Osteocyte (in vitro differentiated cells): Measurements from ENCODE around the gene GRHL1. TPM values are rescaled to one million over a fixed set of nuclear protein-coding genes. Genes with fewer than 3 reads are reported as not detected.

Experiments
- DNase-seq: peaks from one replicate; pipeline ENCODE4 v3.0.0; 2021; ENCODE audit warnings: mixed read lengths; ENCODE audit not compliant: unreplicated experiment; ENCODE audit errors: extremely low spot score
- H3K27ac Mint-ChIP-seq: one replicate; pipeline ENCODE4 v1.8.0; 2021; ENCODE audit warnings: mild to moderate bottlenecking, mixed read lengths; ENCODE audit not compliant: unreplicated experiment
- H3K27me3 Mint-ChIP-seq: one replicate; pipeline ENCODE4 v1.8.0; 2021; ENCODE audit warnings: mixed read lengths; ENCODE audit not compliant: unreplicated experiment
- H3K36me3 Mint-ChIP-seq: one replicate; pipeline ENCODE4 v1.8.0; 2021; ENCODE audit warnings: mixed read lengths; ENCODE audit not compliant: unreplicated experiment
- H3K4me1 Mint-ChIP-seq: one replicate; pipeline ENCODE4 v1.8.0; 2021; ENCODE audit warnings: mixed read lengths; ENCODE audit not compliant: unreplicated experiment
- H3K4me3 Mint-ChIP-seq: one replicate; pipeline ENCODE4 v1.8.0; 2021; ENCODE audit warnings: mild to moderate bottlenecking, moderate library complexity, mixed read lengths; ENCODE audit not compliant: unreplicated experiment
- H3K9me3 Mint-ChIP-seq: one replicate; pipeline ENCODE4 v1.8.0; 2021; ENCODE audit warnings: mixed read lengths; ENCODE audit not compliant: unreplicated experiment
- total RNA-seq: library from RNA; stranded (reverse); gene quantifications from 2 replicates; pipeline ENCODE4 v1.2.1, GENCODE V29; 2021
- TF ChIP-seq, protein P1 (sequence below): fragments of 200-600 bp; sonication (generic); IDR thresholded peaks from 2 replicates; pipeline ENCODE4 v1.5.0; 2021; ENCODE audit warnings: antibody characterized with exemption, mild to moderate bottlenecking, moderate library complexity

GRHL1 gene
- total RNA-seq, 1 donor from 2014 or later, result 0.32 TPM

GRCh38 chr2:9993488-9994165 is 42.1 kb downstream of the GRHL1 start:
- Mint-ChIP-seq H3K4me3 (no peak overlapping the region), H3K27ac (no peak overlapping the region), H3K36me3 (no peaks in the 10 kb centered on the region), H3K4me1 (peaks cover 28% of the 10 kb centered on the region), H3K9me3 (no peaks in the 10 kb centered on the region), H3K27me3 (peaks cover 5% of the 10 kb centered on the region)
- TF ChIP-seq, protein P1, sequence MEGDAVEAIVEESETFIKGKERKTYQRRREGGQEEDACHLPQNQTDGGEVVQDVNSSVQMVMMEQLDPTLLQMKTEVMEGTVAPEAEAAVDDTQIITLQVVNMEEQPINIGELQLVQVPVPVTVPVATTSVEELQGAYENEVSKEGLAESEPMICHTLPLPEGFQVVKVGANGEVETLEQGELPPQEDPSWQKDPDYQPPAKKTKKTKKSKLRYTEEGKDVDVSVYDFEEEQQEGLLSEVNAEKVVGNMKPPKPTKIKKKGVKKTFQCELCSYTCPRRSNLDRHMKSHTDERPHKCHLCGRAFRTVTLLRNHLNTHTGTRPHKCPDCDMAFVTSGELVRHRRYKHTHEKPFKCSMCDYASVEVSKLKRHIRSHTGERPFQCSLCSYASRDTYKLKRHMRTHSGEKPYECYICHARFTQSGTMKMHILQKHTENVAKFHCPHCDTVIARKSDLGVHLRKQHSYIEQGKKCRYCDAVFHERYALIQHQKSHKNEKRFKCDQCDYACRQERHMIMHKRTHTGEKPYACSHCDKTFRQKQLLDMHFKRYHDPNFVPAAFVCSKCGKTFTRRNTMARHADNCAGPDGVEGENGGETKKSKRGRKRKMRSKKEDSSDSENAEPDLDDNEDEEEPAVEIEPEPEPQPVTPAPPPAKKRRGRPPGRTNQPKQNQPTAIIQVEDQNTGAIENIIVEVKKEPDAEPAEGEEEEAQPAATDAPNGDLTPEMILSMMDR, result no peak
- DNase-seq, result no peak

DNA sequence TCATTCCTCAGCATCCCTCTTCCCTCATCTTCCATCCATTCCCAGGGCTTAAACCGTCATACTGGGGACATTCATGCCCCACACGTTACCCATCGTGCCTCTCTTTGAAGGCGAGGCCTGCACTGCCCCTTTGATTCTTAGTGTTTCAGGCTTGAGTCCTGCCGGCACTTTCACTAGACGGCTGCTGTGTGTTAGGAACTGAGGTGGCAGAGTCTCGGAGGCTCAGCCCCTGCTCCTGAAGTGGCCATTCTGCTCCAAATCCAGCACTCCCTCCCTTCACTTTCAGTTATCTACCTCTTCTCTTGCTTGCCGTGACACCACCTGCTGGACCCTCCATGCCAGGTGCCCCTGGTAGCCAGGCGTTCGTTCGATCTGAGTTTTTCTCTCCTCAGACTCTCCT is 43.0 kb downstream of the GRHL1 start:
- Mint-ChIP-seq H3K4me3 (no peak overlapping the region), H3K9me3 (no peaks in the 10 kb centered on the region)

GRCh38 chr2:9995059-9995458 is 43.6 kb downstream of the GRHL1 start:
- DNase-seq, result no peak
- TF ChIP-seq, protein P1, result no peak
- Mint-ChIP-seq H3K4me1 (peaks cover 28% of the 10 kb centered on the region), H3K27ac (no peak overlapping the region), H3K27me3 (peaks cover 5% of the 10 kb centered on the region), H3K36me3 (no peaks in the 10 kb centered on the region), H3K9me3 (no peaks in the 10 kb centered on the region), H3K4me3 (no peak overlapping the region)

More for the DNA sequence above, 43.0 kb downstream of the GRHL1 start:
- Mint-ChIP-seq H3K4me1 (peaks cover 28% of the 10 kb centered on the region), H3K36me3 (no peaks in the 10 kb centered on the region), H3K27me3 (peaks cover 5% of the 10 kb centered on the region), H3K27ac (no peak overlapping the region)
- TF ChIP-seq, protein P1, result no peak
- DNase-seq, result no peak

DNA sequence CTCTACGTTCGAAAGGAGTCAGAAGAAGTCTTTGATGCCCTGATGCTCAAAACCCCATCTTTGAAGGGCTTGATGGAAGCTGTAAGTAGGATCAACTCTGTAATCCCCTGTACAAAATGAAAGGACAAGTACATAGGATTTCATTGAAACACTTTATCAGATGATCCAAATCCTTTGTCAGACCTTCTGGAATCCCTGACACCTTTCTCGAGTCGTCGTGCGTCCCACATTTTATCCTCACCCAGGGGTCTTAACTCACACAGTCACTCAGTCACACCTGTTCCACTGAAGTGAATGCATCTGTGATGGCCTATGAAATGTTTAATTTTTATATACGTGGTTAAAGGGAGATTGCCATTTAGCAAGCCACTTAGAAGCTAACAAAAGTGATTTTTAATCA is 44.8 kb downstream of the GRHL1 start:
- no peak overlapping the region for H3K4me3 Mint-ChIP-seq
- H3K27ac Mint-ChIP-seq, result no peak overlapping the region
- H3K36me3 Mint-ChIP-seq, result no peaks in the 10 kb centered on the region
- DNase-seq, result no peak
- TF ChIP-seq, protein P1, result no peak
- peaks cover 5% of the 10 kb centered on the region for H3K27me3 Mint-ChIP-seq
- no peaks in the 10 kb centered on the region for H3K9me3 Mint-ChIP-seq
- H3K4me1 Mint-ChIP-seq, result peaks cover 17% of the 10 kb centered on the region

DNA sequence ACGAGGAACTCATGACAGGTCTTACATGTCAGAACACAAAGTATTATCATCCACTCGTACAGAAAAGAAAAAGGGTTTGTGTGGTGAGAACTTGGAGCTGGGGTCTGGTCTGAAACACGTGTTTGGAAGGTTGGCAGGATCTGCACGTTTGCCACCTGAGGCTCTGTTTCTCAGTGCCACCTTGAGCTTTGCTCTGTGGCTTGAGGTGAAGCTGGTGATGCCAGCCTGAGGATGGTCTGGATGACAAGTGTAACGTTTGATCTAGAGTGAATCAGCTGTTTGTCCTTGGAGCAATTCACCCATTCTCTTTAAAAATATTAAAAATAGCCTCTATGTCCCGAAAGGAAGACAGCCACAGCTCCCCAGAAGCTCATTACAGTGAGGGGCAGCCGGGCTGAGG is 46.4 kb downstream of the GRHL1 start:
- Mint-ChIP-seq H3K27me3 (peaks cover 5% of the 10 kb centered on the region), H3K27ac (no peak overlapping the region), H3K9me3 (no peaks in the 10 kb centered on the region), H3K4me1 (peaks cover 7% of the 10 kb centered on the region), H3K36me3 (no peaks in the 10 kb centered on the region), H3K4me3 (no peak overlapping the region)
- TF ChIP-seq, protein P1, result no peak
- no peak for DNase-seq
